Ovary (tissue), 3 donors: Measurements from ENCODE around the gene GPATCH4.

Experiments used
- CTCF ChIP-seq, 3 donors: fragments of 450-650 bp in 2 of 3; fragments of 200-600 bp in 1 of 3; IDR thresholded peaks; one replicate each; pipeline versions ENCODE4 v1.5.1 to v1.8.0; 2016 to 2022; ENCODE audit warnings: antibody characterized with exemption in 3 of 3, mild to moderate bottlenecking in 1 of 3
- POLR2A ChIP-seq: fragments of 450-650 bp; IDR thresholded peaks from one replicate; pipeline ENCODE4 v1.6.1; 2017; ENCODE audit warnings: antibody characterized with exemption, mild to moderate bottlenecking, moderate library complexity
- donor health status: DM: no; HTN: no; CAD: no.

DNA sequence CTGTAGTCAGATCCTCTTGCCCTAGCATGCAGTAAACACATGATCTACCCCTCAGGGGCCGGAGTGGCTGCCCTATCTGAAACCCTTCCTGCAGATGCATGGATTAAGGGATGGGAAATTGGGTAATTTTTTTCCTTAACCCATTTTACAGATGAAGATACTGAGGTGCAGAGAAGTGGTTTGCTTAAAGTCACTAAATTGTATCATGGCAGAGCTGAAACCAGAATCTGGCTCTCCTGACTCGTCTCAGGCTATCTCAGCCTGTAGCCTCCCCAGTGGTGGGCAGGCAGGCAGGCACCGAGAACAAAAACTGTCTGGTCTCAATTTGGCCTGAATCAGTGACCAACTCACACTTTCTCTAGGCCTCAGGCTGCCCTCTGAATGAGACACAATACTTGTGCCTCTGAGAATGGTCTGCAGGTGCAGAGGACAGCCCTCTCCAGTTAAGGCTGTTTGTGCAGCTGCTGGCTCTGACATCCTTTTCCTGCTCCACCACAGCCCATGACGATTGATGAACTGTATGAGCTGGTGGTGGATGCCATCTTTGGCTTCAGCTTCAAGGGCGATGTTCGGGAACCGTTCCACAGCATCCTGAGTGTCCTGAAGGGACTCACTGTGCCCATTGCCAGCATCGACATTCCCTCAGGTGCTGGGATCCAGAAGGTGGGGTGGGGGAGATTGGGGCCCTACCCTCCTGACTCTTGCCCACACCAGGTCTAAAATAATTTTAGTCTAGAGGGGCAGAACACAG, 8.2 kb downstream of the GPATCH4 start:
- TF ChIP-seq POLR2A (no peak), CTCF (IDR thresholded peaks at IDR 0.05) (no peak)
